Omental fat pad (tissue), 4 donors: Measurements from ENCODE around the gene KPNA2. TPM values are rescaled to one million over a fixed set of nuclear protein-coding genes. Genes with fewer than 3 reads are reported as not detected.

Source experiments
- ATAC-seq: fragments of 150-250 bp; one replicate; pipeline ENCODE4 v1.9.1; 2016; ENCODE audit warnings: mild to moderate bottlenecking, moderate library complexity; ENCODE audit not compliant: low FRiP score
- DNase-seq: peaks from one replicate; pipeline ENCODE4 v3.0.0-alpha.2; 2019; ENCODE audit warnings: low spot score
- CTCF ChIP-seq, 3 donors: fragments of 450-650 bp; IDR thresholded peaks; one replicate each; pipeline ENCODE4 v1.5.1; 2016 to 2017; ENCODE audit warnings: antibody characterized with exemption in 3 of 3, mild to moderate bottlenecking in 3 of 3, moderate library complexity in 2 of 3
- total RNA-seq, 4 donors: library from RNA; depleted of rRNA; stranded (reverse); fragments of >200 nt; gene quantifications; one replicate each; pipeline ENCODE4 v1.1.0, GENCODE V29; 2016

The KPNA2 gene
- total RNA-seq = 10 to 100 TPM; 13.2 to 64.1 (median 23.4) TPM

DNA sequence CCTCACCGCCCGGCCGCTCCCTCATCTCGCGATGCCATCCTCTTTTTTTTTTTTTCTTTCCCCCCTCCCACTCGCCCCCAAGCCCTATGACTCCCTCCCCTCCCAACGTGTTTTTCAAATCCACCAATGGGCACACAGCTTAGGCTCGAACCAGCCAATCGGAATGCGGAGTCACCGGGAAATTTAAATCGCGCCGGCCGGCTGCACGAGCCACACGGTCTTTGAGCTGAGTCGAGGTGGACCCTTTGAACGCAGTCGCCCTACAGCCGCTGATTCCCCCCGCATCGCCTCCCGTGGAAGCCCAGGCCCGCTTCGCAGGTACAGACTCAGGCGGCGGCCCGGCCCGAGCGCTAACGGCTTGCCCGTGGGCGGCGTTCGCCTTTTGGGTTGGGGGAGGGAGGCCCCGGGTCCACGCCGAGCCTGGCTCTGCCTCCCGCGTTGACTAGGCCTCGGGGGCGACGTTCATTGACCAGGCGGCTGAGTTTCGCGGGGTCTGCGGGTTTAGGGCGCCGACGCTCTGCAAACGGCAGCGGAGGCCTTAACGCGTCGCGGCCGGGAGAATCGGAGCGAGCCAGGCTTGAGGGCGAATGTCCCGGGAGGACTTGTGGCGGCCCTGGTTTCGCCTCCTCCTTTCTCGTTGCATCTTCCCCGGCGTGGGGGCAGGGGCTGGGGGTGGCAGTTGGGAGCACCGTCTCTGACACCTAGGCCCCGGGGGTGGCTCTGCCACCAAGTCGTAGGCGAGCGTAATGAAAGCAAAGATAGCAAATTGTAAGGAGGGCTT lies at the start of gene KPNA2:
TSS of gene KPNA2 (plus strand) at position 213 of the 781 bp plus-strand sequence. CDS start 1,398 bp downstream, outside the sequence.
- ATAC-seq = peak; percentile 97
- TF ChIP-seq CTCF (IDR thresholded peaks at IDR 0.05) = no peak
- peak; percentile 79 for DNase-seq

- ATAC-seq (no peak), DNase-seq (no peak)
- TF ChIP-seq CTCF (IDR thresholded peaks at IDR 0.05) = no peak
These were observed 44.6 kb upstream of the KPNA2 start for GRCh38 chr17:67990909-67991308.

GRCh38 chr17:67992548-67993152 lies 42.9 kb upstream of the KPNA2 start:
- no peak for TF ChIP-seq CTCF (IDR thresholded peaks at IDR 0.05)
- DNase-seq (no peak), ATAC-seq (peak; percentile 30)

DNA sequence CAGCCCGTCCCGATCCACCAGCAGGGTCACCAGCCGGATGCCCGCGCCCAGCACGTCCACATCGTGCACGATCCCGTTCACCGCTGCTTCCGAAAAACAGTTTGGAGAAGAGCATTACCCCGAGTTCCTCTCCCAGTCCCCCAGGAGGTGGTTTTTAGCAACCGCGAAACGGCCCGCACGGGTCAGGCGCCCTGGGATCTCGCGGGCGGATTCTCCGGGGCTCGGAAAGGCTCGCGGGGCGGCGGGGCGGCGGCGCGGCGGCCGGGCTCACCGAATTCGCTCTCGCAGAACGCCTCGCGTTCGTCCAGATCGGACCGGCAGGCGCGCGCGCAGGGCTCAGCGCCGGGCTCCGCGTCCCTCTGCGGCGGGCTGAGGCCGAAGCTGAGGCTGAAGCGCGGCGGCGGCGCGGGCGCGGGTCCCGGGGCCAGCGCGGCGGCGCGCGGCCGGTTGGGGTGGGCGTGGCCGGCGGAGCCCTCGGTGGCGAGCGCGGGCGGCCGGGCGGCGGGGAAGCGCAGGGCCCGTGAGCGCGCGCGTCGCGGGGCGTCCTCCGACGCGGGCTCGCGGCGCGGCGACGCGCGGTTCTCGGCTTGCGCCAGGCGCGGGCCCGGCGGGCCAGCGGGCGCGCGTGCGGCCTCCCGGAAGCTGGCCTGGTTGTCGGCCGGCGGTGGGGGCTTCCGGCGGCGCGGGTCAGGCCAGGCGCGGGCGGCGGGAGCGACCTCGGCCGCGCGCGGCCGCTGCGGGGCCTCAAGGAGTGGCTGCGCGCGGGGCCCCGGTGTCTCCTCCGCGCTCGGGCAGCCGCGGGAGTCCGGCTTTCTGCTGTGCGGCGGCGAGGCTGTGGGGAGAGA lies 42.2 kb upstream of the KPNA2 start:
- ATAC-seq (peak; percentile 73), DNase-seq (peak; percentile 34)
- TF ChIP-seq CTCF (IDR thresholded peaks at IDR 0.05) = no peak

DNA sequence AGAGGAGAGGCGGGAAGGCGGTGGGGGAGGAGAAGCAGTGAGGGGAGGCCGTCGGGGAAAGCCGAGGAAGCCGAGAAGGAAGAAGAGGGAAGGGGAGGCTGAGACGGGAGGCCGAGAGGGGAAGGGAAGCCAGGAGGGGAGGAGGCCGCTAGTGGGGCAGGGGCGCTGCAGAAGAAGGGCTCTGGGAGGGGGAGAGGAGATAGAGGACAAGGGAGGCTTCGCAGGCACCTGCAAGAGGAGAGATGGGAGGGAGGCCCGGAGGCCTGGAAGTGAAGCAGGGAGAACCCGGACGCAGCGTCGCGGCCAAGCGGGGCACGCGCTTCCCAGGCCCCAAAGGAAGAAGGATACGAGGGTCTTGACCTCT lies 41.6 kb upstream of the KPNA2 start:
- no peak for TF ChIP-seq CTCF (IDR thresholded peaks at IDR 0.05)
- no peak for ATAC-seq
- no peak for DNase-seq

- DNase-seq = no peak
- peak; percentile 49 for ATAC-seq
These were observed 40.5 kb upstream of the KPNA2 start for GRCh38 chr17:67994817-67995569.

More at GRCh38 chr17:67994817-67995569, 40.5 kb upstream of the KPNA2 start:
- TF ChIP-seq CTCF (IDR thresholded peaks at IDR 0.05) = no peak
